SK-N-SH treated with all-trans-retinoic acid at 6 μM for 48 hours (cell line): Measurements from ENCODE around the gene HERC4.

Experiments
- ARNTL ChIP-seq: fragments of 450-650 bp; formaldehyde crosslinking; IDR thresholded peaks from 2 replicates; pipeline ENCODE4 v1.5.0; 2020; ENCODE audit warnings: low read depth, mild to moderate bottlenecking, moderate library complexity, borderline replicate concordance
- BACH2 ChIP-seq: fragments of 250-450 bp; sonication (Bioruptor Pico); IDR thresholded peaks from 2 replicates; pipeline ENCODE4 v1.9.0; 2021; ENCODE audit warnings: mild to moderate bottlenecking, borderline replicate concordance
- ESRRG ChIP-seq: fragments of 250-450 bp; sonication (Bioruptor Pico); IDR thresholded peaks from 2 replicates; pipeline ENCODE4 v1.6.1; 2021; ENCODE audit warnings: mild to moderate bottlenecking
- GLIS3 ChIP-seq: fragments of 250-450 bp; sonication (Bioruptor Pico); IDR thresholded peaks from 2 replicates; pipeline ENCODE4 v1.5.0; 2020; ENCODE audit warnings: mild to moderate bottlenecking, moderate library complexity
- ISL1 ChIP-seq: fragments of 250-450 bp; sonication (Bioruptor Pico); IDR thresholded peaks from 2 replicates; pipeline ENCODE4 v2.1.2; 2022; ENCODE audit warnings: mild to moderate bottlenecking, moderate library complexity
- PPARA ChIP-seq: fragments of 250-450 bp; sonication (Bioruptor Pico); IDR thresholded peaks from 2 replicates; pipeline ENCODE4 v1.5.0; 2020; ENCODE audit warnings: mild to moderate bottlenecking, borderline replicate concordance
- SNAI2 ChIP-seq: fragments of 250-450 bp; sonication (Bioruptor Pico); IDR thresholded peaks from 2 replicates; pipeline ENCODE4 v1.5.0; 2020; ENCODE audit warnings: mild to moderate bottlenecking, moderate library complexity
- ZFP3 ChIP-seq: fragments of 250-450 bp; sonication (Bioruptor Pico); IDR thresholded peaks from 2 replicates; pipeline ENCODE4 v1.5.0; 2020; ENCODE audit warnings: mild to moderate bottlenecking, moderate library complexity
- ZFP30 ChIP-seq: fragments of 450-650 bp; formaldehyde crosslinking; IDR thresholded peaks from 2 replicates; pipeline ENCODE4 v1.5.0; 2022; ENCODE audit warnings: mild to moderate bottlenecking, moderate library complexity
- ZNF565 ChIP-seq: fragments of 450-650 bp; formaldehyde crosslinking; conservative IDR thresholded peaks from 2 replicates; pipeline ENCODE4 v1.5.0; 2020; ENCODE audit warnings: low read depth, mild to moderate bottlenecking, moderate library complexity
- ZNF70 ChIP-seq: fragments of 450-650 bp; formaldehyde crosslinking; IDR thresholded peaks from 2 replicates; pipeline ENCODE4 v1.5.0; 2020; ENCODE audit warnings: mild to moderate bottlenecking, moderate library complexity
- TF ChIP-seq, protein P1 (sequence below): fragments of 250-450 bp; sonication (Bioruptor Pico); IDR thresholded peaks from 2 replicates; pipeline ENCODE4 v1.5.1; 2020; ENCODE audit warnings: low read depth, mild to moderate bottlenecking, moderate library complexity
- TF ChIP-seq, protein P2 (sequence below): fragments of 250-450 bp; sonication (Bioruptor Pico); IDR thresholded peaks from 2 replicates; pipeline ENCODE4 v1.5.0; 2020; ENCODE audit warnings: mild to moderate bottlenecking, moderate library complexity
- TF ChIP-seq, protein P3 (sequence below): fragments of 250-450 bp; sonication (Bioruptor Pico); IDR thresholded peaks from 2 replicates; pipeline ENCODE4 v1.8.0; 2020; ENCODE audit warnings: mild to moderate bottlenecking, moderate library complexity, borderline replicate concordance

DNA sequence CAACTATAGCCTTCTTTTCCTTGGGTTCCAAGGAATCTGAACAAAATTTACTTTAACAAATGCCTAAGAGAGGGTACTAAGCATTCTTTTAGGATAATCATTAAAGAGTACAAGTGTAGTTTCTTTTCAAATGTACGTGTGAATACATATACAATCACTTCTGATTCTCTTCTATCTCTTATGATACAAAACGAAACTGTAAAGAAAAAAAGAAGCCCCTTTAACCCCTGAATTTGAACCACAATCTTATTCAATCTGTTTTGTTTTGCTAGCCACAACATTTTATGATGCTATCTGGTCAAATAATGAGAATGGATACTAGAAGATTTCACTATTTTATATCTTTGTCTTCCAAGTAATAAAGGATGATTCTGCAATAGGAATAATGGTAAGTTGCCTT is 141.9 kb downstream of the HERC4 start:
- TF ChIP-seq ZNF70 (CRISPR knock-in tag) (no peak), BACH2 (CRISPR knock-in tag) (no peak), PPARA (CRISPR knock-in tag) (no peak), ARNTL (CRISPR knock-in tag) (no peak), GLIS3 (CRISPR knock-in tag) (no peak), ZNF565 (CRISPR knock-in tag) (no peak), SNAI2 (CRISPR knock-in tag) (no peak), ISL1 (no peak), ZFP3 (CRISPR knock-in tag) (no peak), ZFP30 (no peak), ESRRG (CRISPR knock-in tag) (no peak)
- TF ChIP-seq, protein P1, sequence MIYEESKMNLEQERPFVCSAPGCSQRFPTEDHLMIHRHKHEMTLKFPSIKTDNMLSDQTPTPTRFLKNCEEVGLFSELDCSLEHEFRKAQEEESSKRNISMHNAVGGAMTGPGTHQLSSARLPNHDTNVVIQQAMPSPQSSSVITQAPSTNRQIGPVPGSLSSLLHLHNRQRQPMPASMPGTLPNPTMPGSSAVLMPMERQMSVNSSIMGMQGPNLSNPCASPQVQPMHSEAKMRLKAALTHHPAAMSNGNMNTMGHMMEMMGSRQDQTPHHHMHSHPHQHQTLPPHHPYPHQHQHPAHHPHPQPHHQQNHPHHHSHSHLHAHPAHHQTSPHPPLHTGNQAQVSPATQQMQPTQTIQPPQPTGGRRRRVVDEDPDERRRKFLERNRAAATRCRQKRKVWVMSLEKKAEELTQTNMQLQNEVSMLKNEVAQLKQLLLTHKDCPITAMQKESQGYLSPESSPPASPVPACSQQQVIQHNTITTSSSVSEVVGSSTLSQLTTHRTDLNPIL (CRISPR knock-in tag): no peak
- TF ChIP-seq, protein P2, sequence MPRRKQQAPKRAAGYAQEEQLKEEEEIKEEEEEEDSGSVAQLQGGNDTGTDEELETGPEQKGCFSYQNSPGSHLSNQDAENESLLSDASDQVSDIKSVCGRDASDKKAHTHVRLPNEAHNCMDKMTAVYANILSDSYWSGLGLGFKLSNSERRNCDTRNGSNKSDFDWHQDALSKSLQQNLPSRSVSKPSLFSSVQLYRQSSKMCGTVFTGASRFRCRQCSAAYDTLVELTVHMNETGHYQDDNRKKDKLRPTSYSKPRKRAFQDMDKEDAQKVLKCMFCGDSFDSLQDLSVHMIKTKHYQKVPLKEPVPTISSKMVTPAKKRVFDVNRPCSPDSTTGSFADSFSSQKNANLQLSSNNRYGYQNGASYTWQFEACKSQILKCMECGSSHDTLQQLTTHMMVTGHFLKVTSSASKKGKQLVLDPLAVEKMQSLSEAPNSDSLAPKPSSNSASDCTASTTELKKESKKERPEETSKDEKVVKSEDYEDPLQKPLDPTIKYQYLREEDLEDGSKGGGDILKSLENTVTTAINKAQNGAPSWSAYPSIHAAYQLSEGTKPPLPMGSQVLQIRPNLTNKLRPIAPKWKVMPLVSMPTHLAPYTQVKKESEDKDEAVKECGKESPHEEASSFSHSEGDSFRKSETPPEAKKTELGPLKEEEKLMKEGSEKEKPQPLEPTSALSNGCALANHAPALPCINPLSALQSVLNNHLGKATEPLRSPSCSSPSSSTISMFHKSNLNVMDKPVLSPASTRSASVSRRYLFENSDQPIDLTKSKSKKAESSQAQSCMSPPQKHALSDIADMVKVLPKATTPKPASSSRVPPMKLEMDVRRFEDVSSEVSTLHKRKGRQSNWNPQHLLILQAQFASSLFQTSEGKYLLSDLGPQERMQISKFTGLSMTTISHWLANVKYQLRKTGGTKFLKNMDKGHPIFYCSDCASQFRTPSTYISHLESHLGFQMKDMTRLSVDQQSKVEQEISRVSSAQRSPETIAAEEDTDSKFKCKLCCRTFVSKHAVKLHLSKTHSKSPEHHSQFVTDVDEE: no peak
- TF ChIP-seq, protein P3, sequence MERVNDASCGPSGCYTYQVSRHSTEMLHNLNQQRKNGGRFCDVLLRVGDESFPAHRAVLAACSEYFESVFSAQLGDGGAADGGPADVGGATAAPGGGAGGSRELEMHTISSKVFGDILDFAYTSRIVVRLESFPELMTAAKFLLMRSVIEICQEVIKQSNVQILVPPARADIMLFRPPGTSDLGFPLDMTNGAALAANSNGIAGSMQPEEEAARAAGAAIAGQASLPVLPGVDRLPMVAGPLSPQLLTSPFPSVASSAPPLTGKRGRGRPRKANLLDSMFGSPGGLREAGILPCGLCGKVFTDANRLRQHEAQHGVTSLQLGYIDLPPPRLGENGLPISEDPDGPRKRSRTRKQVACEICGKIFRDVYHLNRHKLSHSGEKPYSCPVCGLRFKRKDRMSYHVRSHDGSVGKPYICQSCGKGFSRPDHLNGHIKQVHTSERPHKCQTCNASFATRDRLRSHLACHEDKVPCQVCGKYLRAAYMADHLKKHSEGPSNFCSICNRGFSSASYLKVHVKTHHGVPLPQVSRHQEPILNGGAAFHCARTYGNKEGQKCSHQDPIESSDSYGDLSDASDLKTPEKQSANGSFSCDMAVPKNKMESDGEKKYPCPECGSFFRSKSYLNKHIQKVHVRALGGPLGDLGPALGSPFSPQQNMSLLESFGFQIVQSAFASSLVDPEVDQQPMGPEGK (CRISPR knock-in tag): no peak
